Right forelimb (tissue), 1 donor: ENCODE data around the gene ERICH4.
"Not testable (repeated sequence)": the region's sequence is repeated elsewhere in the genome, so short reads cannot be mapped to it uniquely, and the experiment has no call there.

Source experiments
- DNase-seq: peaks from one replicate; pipeline ENCODE4 v3.0.0-alpha.2; 2018

The ERICH4 gene

GRCh38 chr19:41478875-41479756 lies 36.2 kb downstream of the ERICH4 start:
- no peak for DNase-seq

GRCh38 chr19:41479757-41480191 lies 36.8 kb downstream of the ERICH4 start:
- DNase-seq, result no peak

GRCh38 chr19:41480336-41480735 lies 37.4 kb downstream of the ERICH4 start:
- DNase-seq, result no peak

GRCh38 chr19:41484822-41485221 lies 41.9 kb downstream of the ERICH4 start:
- no peak for DNase-seq

- DNase-seq, result not testable (repeated sequence)
These were observed 44.0 kb downstream of the ERICH4 start for GRCh38 chr19:41486953-41487352.

- DNase-seq, result no peak
These were observed 49.9 kb downstream of the ERICH4 start for GRCh38 chr19:41492843-41493242.
